Uterus (tissue), 4 donors: Measurements from ENCODE around the gene ZNF624. TPM values are rescaled to one million over a fixed set of nuclear protein-coding genes. Genes with fewer than 3 reads are reported as not detected.

Source experiments
- DNase-seq, 2 donors: peaks; one replicate each; pipeline ENCODE4 v3.0.0-alpha.2; 2019 to 2020
- H3K27ac ChIP-seq, 2 donors: fragments of 200-600 bp; sonication (generic); 1 replicate in 1 of 2; 2 replicates in 1 of 2; pipeline ENCODE4 v1.5.1; 2016 to 2018
- H3K27me3 ChIP-seq, 2 donors: fragments of 200-600 bp; sonication (generic); one replicate each; pipeline ENCODE4 v1.5.1; 2018 to 2019; ENCODE audit warnings: control low read depth in 1 of 2
- H3K36me3 ChIP-seq, 2 donors: fragments of 200-600 bp; sonication (generic); one replicate each; pipeline ENCODE4 v1.5.1; 2019; ENCODE audit warnings: control low read depth in 1 of 2
- H3K4me1 ChIP-seq, 2 donors: fragments of 200-600 bp; sonication (generic); one replicate each; pipeline ENCODE4 v1.5.1; 2018 to 2019; ENCODE audit warnings: control low read depth in 1 of 2
- H3K4me3 ChIP-seq, 2 donors: fragments of 200-600 bp; sonication (generic); 1 replicate in 1 of 2; 2 replicates in 1 of 2; pipeline ENCODE4 v1.5.1; 2018 to 2019; ENCODE audit warnings: mild to moderate bottlenecking in 1 of 2
- H3K9me3 ChIP-seq, 2 donors: fragments of 200-600 bp; sonication (generic); one replicate each; pipeline ENCODE4 v1.5.1; 2019; ENCODE audit warnings: control low read depth in 1 of 2
- POLR2A ChIP-seq, 2 donors: fragments of 450-650 bp; IDR thresholded peaks; one replicate each; pipeline ENCODE4 v1.6.1; 2016; ENCODE audit warnings: antibody characterized with exemption in 2 of 2, mild to moderate bottlenecking in 1 of 2, moderate library complexity in 1 of 2
- intact Hi-C: fragments of 100-400 bp; cut with DNase I; formaldehyde crosslinking; loops from one replicate; pipeline ENCODE4 v1.15.1; 2023; ENCODE audit warnings: low total_unique reads
- total RNA-seq, 4 donors: library from RNA; depleted of rRNA in 3 of 4; stranded (reverse); fragments of >200 nt in 3 of 4; gene quantifications; one replicate each; pipeline versions ENCODE4 v1.1.0 to v1.2.4, GENCODE V29; 2014 to 2023
- TF ChIP-seq, protein P1 (sequence below), 4 experiments: fragments of 200-600 bp in 2 of 4; fragments of 450-650 bp in 2 of 4; sonication (generic) in 2 of 4; IDR thresholded peaks; one replicate each; pipeline ENCODE4 v1.5.1; 2016 to 2019; ENCODE audit warnings: antibody characterized with exemption in 4 of 4, mild to moderate bottlenecking in 2 of 4, moderate library complexity in 1 of 4
- donor health status: DM: yes; HTN: yes; CAD: no.

The ZNF624 gene
- total RNA-seq, 4 donors from 2014 or later = 2.4 to 28.0 (median 5.5) TPM

DNA sequence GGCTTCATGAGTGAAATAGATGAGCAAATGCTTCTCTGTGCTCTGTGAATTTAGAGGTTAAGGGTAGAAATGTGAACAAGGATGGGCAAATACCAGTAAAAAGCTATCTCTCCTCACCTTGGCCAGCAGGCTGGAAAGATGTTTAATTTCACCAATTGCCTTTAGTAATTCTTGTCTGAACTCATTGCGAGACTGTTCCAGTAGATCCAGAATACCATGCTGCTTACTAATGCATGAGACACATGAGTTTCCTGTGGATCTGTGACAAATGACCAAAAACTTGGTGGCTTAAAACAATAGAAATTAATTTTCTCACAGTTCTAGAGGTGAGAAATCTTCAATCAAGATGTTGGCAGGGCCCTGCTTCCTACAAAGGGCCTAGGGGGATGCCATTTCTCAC is 9.3 kb upstream of the ZNF624 start:
- Histone ChIP-seq H3K4me1 (peaks cover 0 to 8% of the 10 kb centered on the region in 2 donors), H3K36me3 (no peaks in the 10 kb centered on the region), H3K27ac (no peak overlapping the region), H3K27me3 (peaks cover 0 to 7% of the 10 kb centered on the region in 2 donors), H3K4me3 (no peak overlapping the region), H3K9me3 (no peaks in the 10 kb centered on the region)
- intact Hi-C loops = no loop called here
- TF ChIP-seq, protein P1, sequence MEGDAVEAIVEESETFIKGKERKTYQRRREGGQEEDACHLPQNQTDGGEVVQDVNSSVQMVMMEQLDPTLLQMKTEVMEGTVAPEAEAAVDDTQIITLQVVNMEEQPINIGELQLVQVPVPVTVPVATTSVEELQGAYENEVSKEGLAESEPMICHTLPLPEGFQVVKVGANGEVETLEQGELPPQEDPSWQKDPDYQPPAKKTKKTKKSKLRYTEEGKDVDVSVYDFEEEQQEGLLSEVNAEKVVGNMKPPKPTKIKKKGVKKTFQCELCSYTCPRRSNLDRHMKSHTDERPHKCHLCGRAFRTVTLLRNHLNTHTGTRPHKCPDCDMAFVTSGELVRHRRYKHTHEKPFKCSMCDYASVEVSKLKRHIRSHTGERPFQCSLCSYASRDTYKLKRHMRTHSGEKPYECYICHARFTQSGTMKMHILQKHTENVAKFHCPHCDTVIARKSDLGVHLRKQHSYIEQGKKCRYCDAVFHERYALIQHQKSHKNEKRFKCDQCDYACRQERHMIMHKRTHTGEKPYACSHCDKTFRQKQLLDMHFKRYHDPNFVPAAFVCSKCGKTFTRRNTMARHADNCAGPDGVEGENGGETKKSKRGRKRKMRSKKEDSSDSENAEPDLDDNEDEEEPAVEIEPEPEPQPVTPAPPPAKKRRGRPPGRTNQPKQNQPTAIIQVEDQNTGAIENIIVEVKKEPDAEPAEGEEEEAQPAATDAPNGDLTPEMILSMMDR (IDR thresholded peaks at IDR 0.05) = no peak
- TF ChIP-seq POLR2A (IDR thresholded peaks at IDR 0.05) = no peak
- DNase-seq = no peak

DNA sequence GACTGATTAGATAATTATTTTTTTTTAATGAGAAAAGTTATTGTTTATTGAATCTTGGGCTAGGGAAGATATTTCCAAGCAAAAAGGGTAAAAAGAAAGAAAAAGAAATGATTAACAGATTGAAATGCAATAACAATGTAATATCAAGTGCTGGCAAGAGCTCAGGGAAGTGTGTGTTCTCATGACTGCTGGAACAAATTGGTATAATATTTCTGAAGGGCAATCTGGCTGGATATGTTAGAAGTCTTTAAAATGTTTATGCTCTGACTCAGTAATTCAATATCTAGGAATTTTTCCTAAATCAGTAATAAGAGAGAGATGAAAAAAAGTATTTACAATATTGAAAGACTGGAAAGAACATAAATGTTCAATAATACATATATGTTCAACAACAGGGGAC is 7.6 kb upstream of the ZNF624 start:
- no peaks in the 10 kb centered on the region for H3K9me3 ChIP-seq
- TF ChIP-seq, protein P1 (IDR thresholded peaks at IDR 0.05) = no peak
- intact Hi-C loops = no loop called here

DNA sequence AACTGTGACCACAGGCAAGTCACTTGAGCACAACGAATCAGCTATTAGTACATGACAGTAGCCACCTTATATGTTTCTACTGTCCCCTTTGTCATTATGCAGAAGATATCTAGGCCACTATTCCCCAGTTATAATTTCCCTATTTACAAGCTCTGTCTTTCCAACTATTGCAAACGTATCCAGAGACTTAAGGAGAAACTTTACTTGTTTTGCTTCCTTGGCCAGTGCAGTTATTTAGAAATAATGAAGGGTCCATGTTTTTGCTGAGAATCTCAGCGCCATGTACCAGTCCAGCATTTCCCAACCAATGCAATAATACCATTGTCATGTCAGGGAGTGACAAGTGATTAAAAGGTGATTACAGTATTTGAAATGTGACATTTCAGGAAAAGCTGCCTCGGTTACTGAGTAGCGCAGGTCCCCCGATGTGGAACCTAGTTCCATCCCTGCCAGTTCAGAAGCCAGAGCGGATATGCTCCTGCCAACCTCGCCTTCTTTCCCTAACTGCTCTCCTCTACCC is 743 bp downstream of the ZNF624 start:
- no peaks in the 10 kb centered on the region for H3K27me3 ChIP-seq
- H3K9me3 ChIP-seq = no peaks in the 10 kb centered on the region
- DNase-seq = no peak
- no peaks in the 10 kb centered on the region for H3K4me1 ChIP-seq
- peak overlapping the region; percentile 91 to 94 for H3K27ac ChIP-seq
- H3K4me3 ChIP-seq = peak overlapping the region; percentile 58 to 72
- no peak for TF ChIP-seq POLR2A (IDR thresholded peaks at IDR 0.05)
- TF ChIP-seq, protein P1 (IDR thresholded peaks at IDR 0.05) = no peak
- no peaks in the 10 kb centered on the region for H3K36me3 ChIP-seq
- intact Hi-C loops = no loop called here

More for the DNA sequence above, 7.6 kb upstream of the ZNF624 start:
- no peak for DNase-seq
- Histone ChIP-seq H3K36me3 (no peaks in the 10 kb centered on the region), H3K4me3 (no peak overlapping the region), H3K27me3 (no peaks in the 10 kb centered on the region), H3K27ac (no peak overlapping the region), H3K4me1 (no peaks in the 10 kb centered on the region)

DNA sequence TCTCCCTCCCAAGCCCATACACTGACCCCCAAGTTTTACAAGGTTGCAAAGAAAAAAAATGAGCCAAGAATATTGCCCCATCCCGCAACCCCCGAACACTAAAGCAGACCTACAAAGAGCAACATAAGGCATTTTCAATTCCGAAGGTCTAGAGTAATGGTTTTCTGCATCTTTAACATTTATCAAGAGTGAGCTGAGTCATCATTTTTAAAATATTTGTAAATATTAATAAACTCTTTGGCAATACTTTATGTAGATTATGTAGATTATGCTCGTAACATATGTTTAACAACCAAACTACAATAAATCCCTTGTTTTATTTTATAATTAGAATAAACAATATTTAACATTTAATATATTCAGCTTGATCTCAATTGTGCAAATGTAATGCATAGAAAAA is 1.4 kb downstream of the ZNF624 start:
- Histone ChIP-seq H3K36me3 (no peaks in the 10 kb centered on the region), H3K27me3 (no peaks in the 10 kb centered on the region), H3K9me3 (no peaks in the 10 kb centered on the region), H3K27ac (peak overlapping the region in 1 of 2 donors; percentile 94), H3K4me3 (no peak overlapping the region), H3K4me1 (no peaks in the 10 kb centered on the region)
- TF ChIP-seq POLR2A (IDR thresholded peaks at IDR 0.05) = no peak
- TF ChIP-seq, protein P1 (IDR thresholded peaks at IDR 0.05) = no peak
- intact Hi-C loops = no loop called here
- DNase-seq = no peak

DNA sequence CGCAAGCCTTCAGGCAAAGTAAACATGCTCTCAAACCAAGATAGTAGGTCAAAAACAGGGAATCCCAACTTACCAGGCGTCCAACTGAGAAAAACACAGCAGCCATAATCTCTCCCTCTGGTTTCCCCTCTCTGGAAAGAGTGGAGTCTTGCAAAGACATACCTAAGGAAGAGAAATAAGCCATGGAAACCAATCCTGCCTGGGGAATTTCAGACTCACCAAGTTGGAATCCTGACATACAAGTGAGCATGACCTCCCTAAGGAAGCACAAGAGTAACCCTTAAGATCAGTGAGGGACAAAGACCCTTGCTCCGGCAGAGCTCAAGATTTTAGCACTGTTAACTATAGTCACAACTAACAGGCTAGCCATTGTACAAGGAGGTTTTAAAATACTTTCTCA is 4.1 kb downstream of the ZNF624 start:
- no peak overlapping the region for H3K27ac ChIP-seq
- no peak overlapping the region for H3K4me3 ChIP-seq
- TF ChIP-seq, protein P1 (IDR thresholded peaks at IDR 0.05) = no peak
- no peak for TF ChIP-seq POLR2A (IDR thresholded peaks at IDR 0.05)
- intact Hi-C loops = no loop called here
- no peaks in the 10 kb centered on the region for H3K4me1 ChIP-seq
- H3K9me3 ChIP-seq = no peaks in the 10 kb centered on the region
- no peaks in the 10 kb centered on the region for H3K36me3 ChIP-seq
- DNase-seq = no peak
- H3K27me3 ChIP-seq = no peaks in the 10 kb centered on the region
